NT2/D1 (cell line): ENCODE results near the gene SERPINB6.

Source experiments
- YY1 ChIP-seq: IDR thresholded peaks from 2 replicates; pipeline ENCODE4 v1.6.1; 2011; ENCODE audit not compliant: insufficient read length, insufficient read depth
- ZNF274 ChIP-seq: IDR thresholded peaks from 2 replicates; pipeline ENCODE4 v1.6.1; 2011; ENCODE audit warnings: mild to moderate bottlenecking, low read depth, low read length

DNA sequence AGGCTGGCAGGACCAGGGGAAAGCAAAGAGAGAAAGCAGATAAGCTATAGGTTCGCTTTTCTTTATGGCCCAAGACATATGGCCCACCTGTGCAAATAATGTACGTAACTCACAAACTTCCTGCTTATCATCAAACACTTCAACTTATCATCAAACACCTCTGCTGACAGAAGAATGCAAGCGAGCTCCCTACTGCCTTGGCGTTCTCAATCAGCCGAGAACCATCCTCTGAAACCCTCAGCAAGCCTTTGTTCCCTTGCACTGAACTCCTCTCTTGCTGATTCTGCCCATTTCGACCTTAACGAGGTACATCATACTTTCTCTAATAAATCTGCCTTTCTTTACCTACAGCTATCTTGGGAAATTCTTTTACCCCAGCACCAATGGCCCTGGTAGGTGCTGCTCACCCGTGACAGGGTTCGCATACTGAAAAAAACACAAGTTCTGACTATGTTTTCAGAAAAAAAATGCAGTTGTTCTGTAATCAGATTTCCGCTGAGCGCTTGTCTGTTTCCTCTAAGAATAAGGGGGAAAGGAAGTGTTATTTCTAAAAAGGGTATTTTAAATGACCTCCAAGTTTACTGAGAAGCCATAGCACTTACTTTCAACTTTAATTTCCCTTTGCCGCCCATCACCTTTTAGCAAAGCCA is 28.3 kb downstream of the SERPINB6 start:
- no peak for TF ChIP-seq YY1
- no peak for TF ChIP-seq ZNF274
